Amniotic stem cell (primary cell): Measurements from ENCODE around the gene SCML2.
"Not testable (repeated sequence)": the region's sequence is repeated elsewhere in the genome, so short reads cannot be mapped to it uniquely, and the experiment has no call there.

Experiments
- DNase-seq: peaks from one replicate; lab custom pipeline; 2025; lab: John Stamatoyannopoulos, UW

The SCML2 gene

GRCh38 chrX:18354369-18355223 lies at the start of gene SCML2:
SCML2 (minus strand) TSS chrX:18354688; CDS start chrX:18334071, 20,617 bp downstream.
- DNase-seq, result no peak

GRCh38 chrX:18401848-18402213 lies 47.3 kb upstream of the SCML2 start:
- DNase-seq, result no peak

- no peak for DNase-seq
Measured at GRCh38 chrX:18394477-18394876, 40.0 kb upstream of the SCML2 start.

DNA sequence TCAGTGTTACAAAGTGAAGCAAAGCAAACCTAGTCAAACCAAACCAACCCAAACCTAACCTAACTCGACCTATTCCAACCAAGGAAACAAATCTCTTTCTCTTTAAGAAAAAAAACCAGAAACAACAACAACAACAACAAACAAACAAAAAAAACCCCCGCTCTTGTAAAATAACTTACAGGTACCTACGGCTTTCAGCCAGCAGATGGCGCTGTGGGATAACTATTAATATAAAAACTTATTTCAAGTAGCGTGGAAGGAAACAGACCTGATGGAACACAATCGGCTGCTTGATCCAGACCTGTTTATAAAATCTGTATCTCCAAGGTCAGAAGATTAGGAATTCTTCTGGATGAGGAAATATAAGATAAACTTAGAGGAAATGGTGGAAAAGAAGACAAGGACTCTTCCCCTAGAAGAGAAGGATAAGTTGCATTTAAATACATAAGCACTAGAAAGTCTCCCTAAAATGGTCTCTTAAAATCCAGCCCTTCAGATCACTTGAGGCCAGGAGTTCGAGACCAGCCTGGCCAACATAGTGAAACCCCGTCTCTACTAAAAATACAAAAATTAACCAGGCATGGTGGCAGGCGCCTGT lies 36.6 kb upstream of the SCML2 start:
- peak; percentile 18 for DNase-seq

GRCh38 chrX:18389966-18390365 lies 35.5 kb upstream of the SCML2 start:
- no peak for DNase-seq

- DNase-seq, result no peak
Measured at GRCh38 chrX:18377796-18378195, 23.3 kb upstream of the SCML2 start.

DNA sequence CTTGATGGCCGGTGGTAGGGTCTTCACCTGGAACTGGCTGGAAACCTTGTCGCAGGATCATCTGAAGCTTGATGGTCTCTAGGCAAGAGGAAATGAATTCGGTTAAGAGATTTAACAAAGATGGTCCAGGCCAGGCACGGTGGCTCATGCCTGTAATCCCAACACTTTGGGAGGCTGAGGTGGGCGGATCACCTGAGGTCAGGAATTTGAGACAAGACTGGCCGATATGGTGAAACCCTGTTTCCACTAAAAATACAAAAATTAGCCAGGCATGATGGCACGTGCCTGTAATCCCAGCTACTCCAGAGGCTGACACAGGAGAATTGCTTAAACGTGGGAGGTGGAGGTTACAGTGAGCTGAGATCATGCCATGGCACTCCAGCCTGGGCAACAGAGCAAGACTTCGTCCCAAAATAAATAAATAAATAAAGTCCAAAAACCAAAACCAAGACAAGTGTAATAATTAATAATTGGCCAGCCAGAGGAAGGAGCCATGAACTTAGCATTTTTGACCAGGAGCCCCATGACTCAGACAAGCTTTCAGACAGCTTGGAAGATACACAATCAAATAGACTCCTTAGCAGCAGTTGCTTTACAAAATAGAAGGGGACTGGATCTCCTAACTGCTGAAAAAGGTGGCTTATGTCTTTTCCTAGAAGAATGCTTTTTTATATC lies 20.8 kb upstream of the SCML2 start:
- DNase-seq, result not testable (repeated sequence)

DNA sequence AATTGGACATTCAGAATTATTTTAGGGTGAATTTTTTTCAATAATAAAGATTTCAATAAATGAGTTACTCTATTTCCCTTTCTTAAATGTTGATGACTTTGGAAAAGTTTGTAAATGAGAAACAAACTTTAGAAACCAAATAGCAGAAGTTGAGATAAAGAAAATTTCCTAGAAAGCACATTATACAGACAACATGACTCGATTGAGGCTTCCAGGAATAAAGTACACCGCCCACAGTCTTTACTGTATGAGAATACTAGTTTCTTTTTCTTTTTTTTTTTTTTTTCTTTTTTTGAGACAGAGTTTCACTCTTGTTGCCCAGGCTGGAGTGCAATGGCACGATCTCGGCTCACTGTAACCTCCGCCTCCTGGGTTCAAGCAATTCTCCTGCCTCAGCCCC lies 14.6 kb upstream of the SCML2 start:
- not testable (repeated sequence) for DNase-seq

DNA sequence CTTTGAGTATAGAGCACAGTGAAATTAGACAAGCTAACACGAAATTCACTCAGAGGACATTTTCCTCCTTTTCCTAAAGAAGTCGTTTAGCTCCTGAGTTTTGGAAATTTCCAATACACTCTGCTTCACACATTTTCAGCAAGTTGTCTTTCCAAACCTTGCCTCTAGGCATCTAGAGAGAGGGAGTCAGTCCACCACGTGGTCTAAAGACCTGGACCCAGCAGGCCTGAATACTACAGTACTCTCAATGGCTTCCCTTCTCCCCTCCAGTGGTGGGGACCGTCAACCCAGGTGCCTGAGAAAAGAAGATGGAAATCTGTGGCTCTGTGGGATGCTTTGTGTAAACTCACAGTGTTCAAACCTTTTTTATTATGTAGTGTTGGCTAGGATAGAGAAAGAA lies 13.9 kb upstream of the SCML2 start:
- DNase-seq, result no peak

DNA sequence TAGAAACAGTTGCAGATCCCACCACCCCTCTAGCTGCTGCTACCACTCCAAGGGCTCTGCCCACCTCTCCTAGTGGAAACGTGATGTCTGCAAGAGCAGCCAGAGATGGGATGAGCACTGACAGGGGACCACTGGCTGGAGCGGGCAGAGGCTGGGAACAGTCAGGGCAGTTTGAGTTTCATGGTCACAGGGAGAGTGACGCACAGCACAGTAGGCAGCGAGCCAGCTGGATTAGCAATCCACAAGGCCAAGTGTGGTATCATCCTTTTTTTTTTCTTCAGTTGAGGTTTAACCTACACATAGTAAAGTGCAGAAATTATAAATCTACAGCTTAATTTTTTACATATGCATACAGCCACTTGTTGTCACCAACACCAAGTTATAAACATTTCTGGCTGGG lies 6.4 kb upstream of the SCML2 start:
- no peak for DNase-seq

- no peak for DNase-seq
Measured at GRCh38 chrX:18353931-18354368, 538 bp downstream of the SCML2 start.

- DNase-seq, result no peak
Measured at GRCh38 chrX:18351784-18352183, 2.7 kb downstream of the SCML2 start.

DNA sequence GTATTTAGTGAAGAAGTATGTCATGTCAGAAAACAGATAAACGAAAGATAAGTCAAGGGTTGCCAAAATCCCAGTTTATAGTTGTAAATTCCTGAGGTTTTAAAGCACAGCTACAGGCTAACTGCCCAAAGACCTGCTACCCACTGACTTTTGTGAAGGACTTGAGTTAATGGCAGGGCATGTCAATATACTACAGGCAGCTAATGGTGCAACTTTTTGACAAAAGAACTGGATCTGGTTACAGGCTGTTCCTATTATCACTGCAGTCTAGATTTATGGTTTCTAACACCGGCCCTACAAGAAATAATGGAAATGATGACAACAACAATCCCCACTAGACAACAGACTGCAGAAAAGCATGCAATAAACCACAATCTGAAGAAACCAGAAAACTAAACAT lies 6.4 kb downstream of the SCML2 start:
- no peak for DNase-seq

GRCh38 chrX:18309401-18309800 lies 45.1 kb downstream of the SCML2 start:
- no peak for DNase-seq

- no peak for DNase-seq
Measured at GRCh38 chrX:18297251-18297650, 57.2 kb downstream of the SCML2 start.

DNA sequence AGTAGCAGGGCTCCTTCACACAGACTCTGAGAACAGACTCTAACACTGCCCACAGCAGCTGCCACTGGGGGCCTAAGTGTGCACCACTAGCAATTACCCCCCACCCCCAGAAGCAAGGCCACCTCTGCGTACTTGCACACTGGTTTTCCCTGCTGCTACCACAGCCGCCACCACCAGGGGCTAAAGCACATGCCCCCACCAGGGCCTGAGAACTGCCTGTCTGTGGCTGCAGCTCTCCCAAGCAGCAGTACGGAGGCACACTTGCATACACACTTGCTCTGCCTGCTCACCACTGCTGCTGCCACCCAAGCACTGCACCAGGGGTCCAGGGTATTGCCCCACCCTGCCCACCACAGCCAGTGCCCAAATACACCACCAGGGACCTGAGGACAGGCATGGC lies 59.6 kb downstream of the SCML2 start:
- no peak for DNase-seq

GRCh38 chrX:18291006-18291545 lies 63.4 kb downstream of the SCML2 start:
- no peak for DNase-seq

GRCh38 chrX:18290200-18290599 lies 64.3 kb downstream of the SCML2 start:
- no peak for DNase-seq

GRCh38 chrX:18288716-18289115 lies 65.8 kb downstream of the SCML2 start:
- DNase-seq, result no peak

- DNase-seq, result no peak
Measured at GRCh38 chrX:18286322-18286831, 68.1 kb downstream of the SCML2 start.

DNA sequence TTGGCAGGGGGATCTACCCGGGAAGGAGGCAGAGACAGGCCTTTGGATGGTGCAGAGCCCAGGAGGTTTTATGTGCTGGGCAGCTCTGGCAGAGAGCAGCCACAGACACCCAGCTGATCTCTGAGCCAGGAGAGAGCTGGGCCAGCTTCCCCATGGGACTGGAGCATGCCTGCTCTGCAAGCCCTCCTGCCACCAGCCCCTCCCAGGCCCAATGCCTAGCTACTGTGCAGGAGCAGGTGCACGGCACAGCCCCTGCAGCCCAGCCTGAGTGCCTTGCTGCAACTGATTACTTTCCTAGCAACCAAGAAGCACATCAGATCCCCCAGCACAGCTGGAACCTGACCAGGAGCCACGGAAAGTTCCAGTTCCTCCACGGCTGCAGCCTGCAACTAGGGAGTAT lies 76.0 kb downstream of the SCML2 start:
- DNase-seq, result no peak

GRCh38 chrX:18272222-18272621 lies 82.3 kb downstream of the SCML2 start:
- no peak for DNase-seq

GRCh38 chrX:18271725-18272124 lies 82.8 kb downstream of the SCML2 start:
- DNase-seq, result no peak
